Measurements from ENCODE around the gene PDIA6. TPM values are rescaled to one million over a fixed set of nuclear protein-coding genes. Genes with fewer than 3 reads are reported as not detected.

PDIA6 gene
- total RNA-seq, 1 experiment from 2014 or later = 92.4 TPM

- Histone ChIP-seq H3K27me3 (ENCODE audit: low read length) (no peaks in the 10 kb centered on the region), H3K79me2 (ENCODE audit: low read length) (no peaks in the 10 kb centered on the region), H3K4me2 (ENCODE audit: low read depth, low read length, poor library complexity, severe bottlenecking) (no peak overlapping the region), H3K4me1 (ENCODE audit: low read length) (peaks cover 5% of the 10 kb centered on the region; the same call in 1 of the 2 replicates), H3K4me3 (ENCODE audit: low read length) (no peak overlapping the region), H3K9me2 (replicated peaks; ENCODE audit: insufficient read depth, low read length) (no peaks in the 10 kb centered on the region), H2AFZ (ENCODE audit: low read length) (no peak overlapping the region), H4K20me1 (ENCODE audit: insufficient read depth, low read depth, low read length) (no peaks in the 10 kb centered on the region), H3K36me3 (ENCODE audit: insufficient read depth, low read length) (no peaks in the 10 kb centered on the region), H3K9ac (ENCODE audit: low read length) (no peak overlapping the region), H3K9me3 (ENCODE audit: low read length) (no peaks in the 10 kb centered on the region), H3K27ac (ENCODE audit: low read length) (no peak overlapping the region)
- DNase-seq = no peak
Observed at GRCh38 chr2:10830203-10830602, 17.6 kb upstream of the PDIA6 start.

GRCh38 chr2:10829299-10829698 is 16.7 kb upstream of the PDIA6 start:
- H3K79me2 ChIP-seq (ENCODE audit: low read length) = no peaks in the 10 kb centered on the region
- H3K9ac ChIP-seq (ENCODE audit: low read length) = no peak overlapping the region
- H3K4me3 ChIP-seq (ENCODE audit: low read length) = no peak overlapping the region
- H3K27me3 ChIP-seq (ENCODE audit: low read length) = no peaks in the 10 kb centered on the region
- H4K20me1 ChIP-seq (ENCODE audit: insufficient read depth, low read depth, low read length) = no peaks in the 10 kb centered on the region
- no peak overlapping the region for H3K4me2 ChIP-seq (ENCODE audit: low read depth, low read length, poor library complexity, severe bottlenecking)
- H2AFZ ChIP-seq (ENCODE audit: low read length) = no peak overlapping the region
- no peaks in the 10 kb centered on the region for H3K9me2 ChIP-seq (replicated peaks; ENCODE audit: insufficient read depth, low read length)
- no peak for DNase-seq
- H3K4me1 ChIP-seq (ENCODE audit: low read length) = peaks cover 3% of the 10 kb centered on the region; the same call in 1 of the 2 replicates
- no peak overlapping the region for H3K27ac ChIP-seq (ENCODE audit: low read length)
- H3K9me3 ChIP-seq (ENCODE audit: low read length) = no peaks in the 10 kb centered on the region
- H3K36me3 ChIP-seq (ENCODE audit: insufficient read depth, low read length) = no peaks in the 10 kb centered on the region

GRCh38 chr2:10828346-10828745 is 15.8 kb upstream of the PDIA6 start:
- H4K20me1 ChIP-seq (ENCODE audit: insufficient read depth, low read depth, low read length) = no peaks in the 10 kb centered on the region
- no peaks in the 10 kb centered on the region for H3K27me3 ChIP-seq (ENCODE audit: low read length)

GRCh38 chr2:10826625-10827024 is 14.0 kb upstream of the PDIA6 start:
- no peaks in the 10 kb centered on the region for H4K20me1 ChIP-seq (ENCODE audit: insufficient read depth, low read depth, low read length)
- H3K9me2 ChIP-seq (replicated peaks; ENCODE audit: insufficient read depth, low read length) = no peaks in the 10 kb centered on the region
- no peak for DNase-seq
- H2AFZ ChIP-seq (ENCODE audit: low read length) = no peak overlapping the region
- H3K4me3 ChIP-seq (ENCODE audit: low read length) = no peak overlapping the region
- no peaks in the 10 kb centered on the region for H3K9me3 ChIP-seq (ENCODE audit: low read length)
- no peaks in the 10 kb centered on the region for H3K27me3 ChIP-seq (ENCODE audit: low read length)
- no peaks in the 10 kb centered on the region for H3K36me3 ChIP-seq (ENCODE audit: insufficient read depth, low read length)
- H3K4me2 ChIP-seq (ENCODE audit: low read depth, low read length, poor library complexity, severe bottlenecking) = no peak overlapping the region
- no peak overlapping the region for H3K9ac ChIP-seq (ENCODE audit: low read length)
- no peaks in the 10 kb centered on the region for H3K79me2 ChIP-seq (ENCODE audit: low read length)
- no peaks in the 10 kb centered on the region for H3K4me1 ChIP-seq (ENCODE audit: low read length)
- H3K27ac ChIP-seq (ENCODE audit: low read length) = no peak overlapping the region

More at GRCh38 chr2:10828346-10828745, 15.8 kb upstream of the PDIA6 start:
- H3K79me2 ChIP-seq (ENCODE audit: low read length) = no peaks in the 10 kb centered on the region
- DNase-seq = no peak
- H3K9ac ChIP-seq (ENCODE audit: low read length) = no peak overlapping the region
- no peak overlapping the region for H2AFZ ChIP-seq (ENCODE audit: low read length)
- H3K36me3 ChIP-seq (ENCODE audit: insufficient read depth, low read length) = no peaks in the 10 kb centered on the region
- no peak overlapping the region for H3K27ac ChIP-seq (ENCODE audit: low read length)
- no peaks in the 10 kb centered on the region for H3K9me2 ChIP-seq (replicated peaks; ENCODE audit: insufficient read depth, low read length)
- H3K4me3 ChIP-seq (ENCODE audit: low read length) = no peak overlapping the region
- H3K4me2 ChIP-seq (ENCODE audit: low read depth, low read length, poor library complexity, severe bottlenecking) = no peak overlapping the region
- H3K4me1 ChIP-seq (ENCODE audit: low read length) = peaks cover 3% of the 10 kb centered on the region; the same call in 1 of the 2 replicates
- no peaks in the 10 kb centered on the region for H3K9me3 ChIP-seq (ENCODE audit: low read length)

GRCh38 chr2:10826026-10826425 is 13.4 kb upstream of the PDIA6 start:
- Histone ChIP-seq H4K20me1 (ENCODE audit: insufficient read depth, low read depth, low read length) (no peaks in the 10 kb centered on the region), H3K79me2 (ENCODE audit: low read length) (no peaks in the 10 kb centered on the region), H3K9me2 (replicated peaks; ENCODE audit: insufficient read depth, low read length) (no peaks in the 10 kb centered on the region), H3K4me2 (ENCODE audit: low read depth, low read length, poor library complexity, severe bottlenecking) (no peak overlapping the region), H3K36me3 (ENCODE audit: insufficient read depth, low read length) (no peaks in the 10 kb centered on the region), H3K4me3 (ENCODE audit: low read length) (no peak overlapping the region), H3K9ac (ENCODE audit: low read length) (no peak overlapping the region), H3K27me3 (ENCODE audit: low read length) (no peaks in the 10 kb centered on the region), H3K4me1 (ENCODE audit: low read length) (no peaks in the 10 kb centered on the region), H3K9me3 (ENCODE audit: low read length) (no peaks in the 10 kb centered on the region), H3K27ac (ENCODE audit: low read length) (no peak overlapping the region), H2AFZ (ENCODE audit: low read length) (no peak overlapping the region)
- DNase-seq = no peak

- Histone ChIP-seq H3K4me2 (ENCODE audit: low read depth, low read length, poor library complexity, severe bottlenecking) (no peak overlapping the region), H3K9me2 (replicated peaks; ENCODE audit: insufficient read depth, low read length) (no peaks in the 10 kb centered on the region), H3K27ac (ENCODE audit: low read length) (no peak overlapping the region), H3K36me3 (ENCODE audit: insufficient read depth, low read length) (no peaks in the 10 kb centered on the region), H3K9me3 (ENCODE audit: low read length) (no peaks in the 10 kb centered on the region), H3K4me1 (ENCODE audit: low read length) (no peaks in the 10 kb centered on the region), H3K27me3 (ENCODE audit: low read length) (no peaks in the 10 kb centered on the region), H3K9ac (ENCODE audit: low read length) (no peak overlapping the region), H3K79me2 (ENCODE audit: low read length) (no peaks in the 10 kb centered on the region), H4K20me1 (ENCODE audit: insufficient read depth, low read depth, low read length) (no peaks in the 10 kb centered on the region), H3K4me3 (ENCODE audit: low read length) (no peak overlapping the region), H2AFZ (ENCODE audit: low read length) (no peak overlapping the region)
- DNase-seq = no peak
Observed at GRCh38 chr2:10824191-10824590, 11.6 kb upstream of the PDIA6 start.

GRCh38 chr2:10820978-10821695 is 8.6 kb upstream of the PDIA6 start:
- Histone ChIP-seq H3K4me2 (ENCODE audit: low read depth, low read length, poor library complexity, severe bottlenecking) (no peak overlapping the region), H3K4me3 (ENCODE audit: low read length) (no peak overlapping the region), H3K27me3 (ENCODE audit: low read length) (no peaks in the 10 kb centered on the region), H3K36me3 (ENCODE audit: insufficient read depth, low read length) (no peaks in the 10 kb centered on the region), H3K9me2 (replicated peaks; ENCODE audit: insufficient read depth, low read length) (no peaks in the 10 kb centered on the region), H3K27ac (ENCODE audit: low read length) (no peak overlapping the region), H2AFZ (ENCODE audit: low read length) (no peak overlapping the region), H3K9ac (ENCODE audit: low read length) (no peak overlapping the region), H3K79me2 (ENCODE audit: low read length) (no peaks in the 10 kb centered on the region), H4K20me1 (ENCODE audit: insufficient read depth, low read depth, low read length) (no peaks in the 10 kb centered on the region), H3K9me3 (ENCODE audit: low read length) (no peaks in the 10 kb centered on the region), H3K4me1 (ENCODE audit: low read length) (no peaks in the 10 kb centered on the region)
- DNase-seq = no peak

- Histone ChIP-seq H3K79me2 (ENCODE audit: low read length) (no peaks in the 10 kb centered on the region), H2AFZ (ENCODE audit: low read length) (no peak overlapping the region), H3K9me2 (replicated peaks; ENCODE audit: insufficient read depth, low read length) (no peaks in the 10 kb centered on the region), H3K27ac (ENCODE audit: low read length) (no peak overlapping the region), H3K4me3 (ENCODE audit: low read length) (no peak overlapping the region), H3K27me3 (ENCODE audit: low read length) (no peaks in the 10 kb centered on the region), H3K36me3 (ENCODE audit: insufficient read depth, low read length) (no peaks in the 10 kb centered on the region), H4K20me1 (ENCODE audit: insufficient read depth, low read depth, low read length) (no peaks in the 10 kb centered on the region), H3K4me1 (ENCODE audit: low read length) (no peaks in the 10 kb centered on the region), H3K4me2 (ENCODE audit: low read depth, low read length, poor library complexity, severe bottlenecking) (no peak overlapping the region), H3K9me3 (ENCODE audit: low read length) (no peaks in the 10 kb centered on the region), H3K9ac (ENCODE audit: low read length) (no peak overlapping the region)
- no peak for DNase-seq
Observed at GRCh38 chr2:10820562-10820961, 8.0 kb upstream of the PDIA6 start.

Measured in Karpas-422 (cell line).